ENCODE results near the gene IFI27L2.
"Not testable (repeated sequence)": the region's sequence is repeated elsewhere in the genome, so short reads cannot be mapped to it uniquely, and the experiment has no call there.

IFI27L2 gene, protein sequence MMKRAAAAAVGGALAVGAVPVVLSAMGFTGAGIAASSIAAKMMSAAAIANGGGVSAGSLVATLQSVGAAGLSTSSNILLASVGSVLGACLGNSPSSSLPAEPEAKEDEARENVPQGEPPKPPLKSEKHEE

DNA sequence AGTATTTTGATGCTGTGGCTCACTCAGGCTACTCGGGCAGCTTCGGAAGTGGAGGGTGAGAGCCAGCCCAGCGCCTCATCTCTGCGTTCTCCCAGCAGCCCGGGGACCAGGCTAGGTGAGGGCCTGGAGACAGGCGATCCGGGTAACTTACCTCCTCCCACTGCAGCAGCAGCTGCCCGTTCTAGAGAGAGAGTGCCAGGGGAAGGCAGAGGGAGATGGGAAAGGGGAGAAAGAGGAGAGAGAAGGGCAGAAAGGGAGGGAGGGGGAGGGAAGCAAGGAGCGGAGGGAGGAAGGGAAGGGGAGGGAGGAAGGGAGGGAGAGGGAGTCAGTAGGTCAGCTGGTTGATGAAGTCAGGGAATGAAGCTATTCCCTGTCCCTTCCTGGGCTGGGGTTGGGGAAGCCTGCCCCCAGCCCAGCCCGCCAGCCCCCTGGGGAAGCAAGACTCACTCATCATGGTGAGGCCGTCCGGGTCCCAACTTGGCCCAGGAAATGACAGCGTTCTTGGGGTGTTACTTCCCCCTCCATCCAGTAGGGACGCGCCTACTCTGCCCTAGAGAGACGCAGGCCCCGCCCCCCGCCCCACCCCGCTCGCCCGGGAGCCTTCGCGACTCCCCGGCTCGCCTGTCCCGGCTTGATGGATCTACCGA is at the start of gene IFI27L2:
IFI27L2 (minus strand) TSS at position 494 of the 647 bp plus-strand sequence; CDS start at position 454, 40 bp downstream.
- peak; percentile 44 for DNase-seq (ENCODE audit: low read depth)

DNA sequence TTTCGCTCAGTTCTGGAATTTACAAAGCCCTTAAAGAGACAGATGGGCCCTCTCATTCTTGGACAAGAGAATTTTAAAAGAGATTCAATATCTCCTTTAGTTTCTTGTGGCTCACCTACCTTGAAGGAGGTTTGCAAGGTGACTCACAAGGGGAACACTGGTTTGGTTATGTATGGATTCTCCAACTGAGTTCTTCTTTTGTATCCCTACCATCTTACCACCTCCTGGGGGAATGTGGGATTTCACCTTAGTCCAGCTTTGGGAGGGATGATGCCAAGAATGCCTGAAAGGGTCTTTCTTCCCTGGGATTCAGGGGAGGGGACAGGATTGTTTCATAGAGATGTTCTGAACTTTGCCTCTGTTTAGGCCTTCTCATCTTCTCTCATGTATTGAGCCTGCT is 48.4 kb upstream of the IFI27L2 start:
- DNase-seq (ENCODE audit: low read depth), result no peak

DNA sequence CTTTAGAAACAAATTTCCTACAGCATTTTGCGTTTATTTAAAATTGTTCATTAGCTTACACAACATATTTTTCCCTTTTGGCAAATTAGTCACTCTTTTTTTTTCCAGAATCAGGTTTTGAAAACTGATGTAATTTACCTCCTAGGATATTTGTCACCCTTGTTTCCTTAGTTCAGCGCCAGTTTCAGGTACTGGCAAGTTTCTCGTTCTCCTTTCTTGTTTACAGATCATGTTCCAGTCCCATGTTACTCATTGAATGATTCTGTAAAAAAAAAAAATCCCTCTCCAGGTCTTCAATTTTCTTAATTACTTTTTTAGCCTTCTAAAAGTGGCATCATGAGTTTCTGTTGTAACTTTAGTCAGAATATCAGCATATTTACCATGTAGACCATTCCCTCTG is 47.4 kb upstream of the IFI27L2 start:
- no peak for DNase-seq (ENCODE audit: low read depth)

DNA sequence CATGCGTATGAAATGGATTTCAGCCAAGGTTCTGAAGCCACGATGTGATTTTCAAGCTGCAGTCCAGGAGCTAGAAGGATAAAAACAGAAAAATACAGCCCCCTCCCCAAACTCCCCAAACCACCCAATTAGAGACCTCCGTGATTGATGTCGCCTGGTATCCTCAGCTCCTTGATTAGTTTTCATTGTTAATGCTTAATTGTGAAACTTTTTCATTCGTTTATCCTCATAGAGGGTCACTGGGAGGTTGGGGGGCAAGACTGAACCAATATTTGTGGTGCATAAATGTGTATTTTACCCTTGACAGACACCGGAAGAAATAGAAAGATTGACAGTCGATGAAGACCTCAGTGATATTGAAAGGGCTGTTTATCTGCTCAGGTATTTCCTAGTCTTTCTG is 46.3 kb upstream of the IFI27L2 start:
- no peak for DNase-seq (ENCODE audit: low read depth)

DNA sequence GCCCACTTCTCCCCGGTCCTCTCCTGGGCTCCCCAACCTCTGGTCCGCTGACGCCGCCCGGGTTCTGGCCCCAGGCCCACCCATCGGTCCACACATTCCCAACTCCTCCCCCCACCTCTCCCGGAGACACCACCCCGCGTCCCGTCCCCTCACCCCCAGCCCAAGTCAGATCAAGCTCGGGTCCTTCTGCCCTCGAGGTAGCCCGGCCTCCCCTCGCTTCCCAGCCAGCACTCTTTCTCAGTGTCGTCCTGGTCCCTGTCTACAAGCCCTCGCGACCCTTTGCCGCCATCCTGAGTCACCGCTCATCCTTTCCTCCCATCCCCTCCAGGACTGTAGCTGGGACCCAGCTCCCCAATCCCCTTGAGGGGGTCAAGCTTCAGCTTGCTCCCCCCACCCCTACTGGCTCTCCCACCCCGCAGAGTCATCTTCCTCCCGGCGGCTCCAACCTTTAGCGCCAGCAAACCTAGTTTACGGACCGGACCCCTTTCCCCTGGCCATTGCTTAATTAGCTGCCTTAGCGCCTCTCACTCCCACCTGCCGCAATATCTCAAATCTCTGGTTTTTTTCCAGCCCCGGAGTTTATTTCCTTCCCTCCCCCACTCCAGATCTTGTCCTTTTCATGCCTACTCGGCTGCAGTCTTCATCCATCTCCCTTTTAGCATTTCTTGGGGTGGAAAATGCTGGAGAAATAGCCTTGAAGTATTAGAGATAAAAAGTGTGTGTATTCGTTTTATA is 45.8 kb upstream of the IFI27L2 start:
- DNase-seq (ENCODE audit: low read depth), result no peak

DNA sequence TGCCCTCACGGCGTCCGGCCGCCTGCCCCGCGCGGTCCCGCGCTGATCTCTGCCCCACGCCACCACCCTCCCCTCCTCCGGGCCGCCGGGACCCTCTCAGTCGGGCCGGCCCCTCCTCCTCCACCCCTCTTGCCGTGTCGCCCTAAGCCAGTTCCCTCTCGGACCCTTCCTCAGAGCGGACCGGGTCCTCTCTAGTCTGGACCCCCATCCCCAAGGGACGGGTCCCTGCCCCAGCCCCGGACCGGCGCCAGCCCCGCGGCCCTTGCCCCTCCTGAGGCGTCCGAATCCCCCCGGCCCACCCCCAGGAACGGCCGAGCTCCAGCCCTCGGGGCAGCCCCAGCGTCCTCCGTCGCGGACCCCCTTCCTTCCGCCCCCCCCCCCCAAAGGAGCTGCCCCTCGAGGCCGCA is 45.2 kb upstream of the IFI27L2 start:
- no peak for DNase-seq (ENCODE audit: low read depth)

DNA sequence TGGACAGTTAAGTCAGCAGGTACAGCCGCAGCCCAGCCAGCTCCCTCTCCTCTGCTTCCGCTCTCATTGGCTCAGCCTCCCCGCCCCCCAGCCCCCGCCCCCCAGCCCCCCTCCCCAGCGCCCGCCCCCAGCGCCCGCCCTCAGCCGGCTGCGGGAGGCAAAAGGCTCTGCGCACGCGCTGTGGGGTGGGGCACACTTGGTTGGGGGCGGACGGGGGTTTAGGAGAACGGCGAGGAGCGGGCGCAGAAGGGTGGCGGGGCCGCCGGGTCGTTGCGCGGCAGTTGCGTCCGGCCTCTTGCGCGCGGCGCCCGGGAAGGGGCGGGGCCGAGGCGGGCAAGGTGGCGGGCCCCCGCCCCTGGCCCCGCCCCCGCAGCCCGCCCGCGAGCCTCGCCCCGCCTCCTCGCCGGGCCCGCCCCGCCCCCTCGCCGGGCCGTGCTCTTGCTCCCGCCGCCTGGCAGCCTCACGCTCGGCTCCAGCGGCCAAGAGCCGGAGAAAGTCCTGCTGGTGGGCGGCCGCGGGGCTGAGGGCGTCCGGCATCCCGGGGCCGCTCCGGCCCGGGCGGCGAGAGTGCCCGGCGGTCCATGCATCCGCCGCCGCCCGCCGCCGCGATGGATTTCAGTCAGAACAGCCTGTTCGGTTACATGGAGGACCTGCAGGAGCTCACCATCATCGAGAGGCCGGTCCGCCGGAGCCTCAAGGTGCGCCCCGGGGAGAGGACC is 44.6 kb upstream of the IFI27L2 start, which contains the start of gene PPP4R4:
PPP4R4 (plus strand) TSS at position 438 of the 719 bp plus-strand sequence; CDS start at position 582, 144 bp downstream.
- DNase-seq (ENCODE audit: low read depth), result peak; percentile 69

DNA sequence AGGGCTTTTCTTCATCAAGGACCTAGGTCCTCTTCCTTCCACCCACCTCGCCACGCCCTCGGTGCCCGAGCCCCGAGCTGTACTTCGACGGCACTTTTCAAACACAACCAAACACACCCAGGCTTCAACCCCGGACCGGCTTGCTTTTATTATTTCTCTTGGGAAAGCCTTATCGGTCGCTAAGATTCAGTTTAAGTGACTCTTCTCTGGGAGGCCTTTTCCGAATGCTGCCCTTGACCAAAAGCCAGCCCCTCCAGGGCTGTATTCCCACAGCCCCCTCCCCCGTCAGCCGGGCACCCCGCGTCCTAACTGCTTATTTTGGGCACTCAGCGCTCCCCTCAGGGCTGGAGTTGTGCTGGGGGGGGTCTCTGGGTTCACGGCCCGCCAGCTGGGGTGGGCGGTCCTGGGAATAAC is 44.1 kb upstream of the IFI27L2 start:
- no peak for DNase-seq (ENCODE audit: low read depth)

DNA sequence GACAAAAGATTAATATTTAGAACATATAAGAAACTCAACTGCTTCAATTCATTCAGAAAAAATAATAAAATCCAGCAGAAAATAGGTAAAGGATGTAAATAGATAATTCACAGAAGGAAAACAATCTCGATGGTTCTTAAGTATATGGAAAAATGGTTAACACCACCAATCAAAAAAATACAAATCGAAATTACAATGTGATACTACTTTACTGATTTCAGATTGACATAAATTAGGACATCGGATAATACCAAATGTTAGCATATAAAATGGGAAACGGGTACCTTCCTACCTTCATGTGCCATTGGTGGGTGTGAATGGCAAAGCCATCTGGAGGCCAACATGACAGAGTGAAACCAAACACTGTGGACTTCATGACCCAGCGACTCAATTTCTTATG is 43.1 kb upstream of the IFI27L2 start:
- DNase-seq (ENCODE audit: low read depth), result no peak

DNA sequence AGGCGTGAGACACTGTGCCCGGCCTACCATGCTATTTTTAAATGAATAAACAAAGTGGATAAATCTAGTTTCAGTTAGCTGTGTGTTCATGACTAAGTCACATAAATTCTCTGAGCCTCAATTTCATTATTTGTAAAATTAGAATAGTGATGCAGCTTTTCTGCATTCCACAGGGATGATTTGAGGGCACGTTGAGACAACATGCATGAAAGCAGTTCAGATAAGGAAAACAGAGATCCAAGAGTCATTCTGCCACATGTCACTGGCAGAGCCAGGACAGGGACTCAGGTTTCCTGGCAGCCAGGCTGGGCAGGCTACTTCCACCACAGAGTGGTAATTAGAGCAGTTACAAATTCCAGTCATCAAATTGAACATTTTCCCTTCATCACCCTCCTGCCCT is 41.8 kb upstream of the IFI27L2 start:
- DNase-seq (ENCODE audit: low read depth), result no peak

DNA sequence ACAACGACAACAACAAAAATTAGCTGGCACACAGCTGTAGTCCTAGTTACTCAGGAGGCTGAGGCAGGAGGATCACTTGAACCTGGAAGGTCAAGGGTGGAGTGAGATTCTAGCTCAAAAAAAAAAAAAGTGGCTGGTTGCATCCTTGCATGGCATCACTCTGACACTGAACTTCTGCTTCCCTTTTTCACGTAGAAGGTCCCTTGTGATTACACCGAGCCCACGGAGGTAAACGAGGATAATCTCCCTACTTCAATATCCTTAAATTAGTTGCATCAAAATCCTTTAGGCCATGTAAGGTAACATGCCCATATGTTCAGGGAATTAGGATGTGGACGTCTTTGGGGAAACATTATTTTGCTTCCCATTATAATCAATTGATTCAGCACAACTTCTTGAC is 40.7 kb upstream of the IFI27L2 start:
- DNase-seq (ENCODE audit: low read depth), result no peak

DNA sequence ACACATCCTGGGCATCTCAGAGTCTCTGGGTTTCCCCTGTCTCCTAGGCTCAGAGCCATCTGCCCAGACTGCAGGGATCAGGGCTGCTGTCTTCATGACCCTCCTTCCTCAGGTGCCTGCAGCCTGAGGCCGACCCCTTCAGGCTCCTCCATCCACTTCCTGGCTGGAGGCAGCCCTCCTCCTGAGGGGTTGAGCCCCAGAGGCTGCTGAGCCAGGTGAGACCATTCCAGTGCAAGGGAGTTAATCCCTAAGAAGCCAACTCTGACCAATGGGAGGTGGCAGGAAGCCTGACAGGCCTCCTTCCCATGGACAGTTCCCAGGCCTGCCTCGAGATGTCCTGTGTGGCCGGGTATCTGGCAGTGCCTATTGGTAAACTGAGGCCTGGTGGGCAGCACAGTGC is 36.3 kb upstream of the IFI27L2 start:
- DNase-seq (ENCODE audit: low read depth), result no peak

DNA sequence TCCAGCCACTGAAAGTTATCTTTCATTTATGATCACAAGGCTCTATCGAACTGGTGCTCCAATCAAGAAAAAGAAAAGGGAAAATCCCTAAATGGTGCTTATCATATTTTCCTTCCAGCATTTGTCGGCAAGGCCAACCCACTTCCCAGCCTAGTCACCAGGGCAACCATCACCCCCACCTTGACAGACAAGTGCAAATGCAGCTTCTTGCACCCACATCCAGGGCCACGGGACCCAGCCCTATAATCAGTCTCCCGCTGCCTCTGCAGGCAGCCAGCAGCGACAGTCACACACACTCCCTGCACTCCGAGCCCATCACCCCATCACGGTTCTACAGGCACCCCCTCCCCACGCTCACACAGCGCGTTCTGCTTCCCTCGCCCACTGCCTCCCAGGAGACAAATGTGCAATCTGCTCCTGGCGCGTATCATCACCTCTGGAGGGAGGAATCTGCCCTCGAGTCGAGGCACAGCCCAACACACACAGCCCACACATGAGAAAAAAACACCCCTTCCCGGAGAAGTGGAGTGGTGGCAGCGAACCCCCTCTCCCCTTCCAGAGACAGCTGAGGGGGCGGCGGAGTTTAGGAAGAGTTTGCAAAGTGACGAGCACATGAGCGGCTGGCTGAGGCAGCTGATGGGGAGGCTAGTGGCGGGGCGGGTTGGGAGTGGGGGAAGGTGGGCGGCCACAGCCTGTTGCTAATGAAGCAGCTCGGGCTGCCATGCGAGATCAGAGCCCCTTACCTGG is 35.5 kb upstream of the IFI27L2 start:
- DNase-seq (ENCODE audit: low read depth), result no peak

DNA sequence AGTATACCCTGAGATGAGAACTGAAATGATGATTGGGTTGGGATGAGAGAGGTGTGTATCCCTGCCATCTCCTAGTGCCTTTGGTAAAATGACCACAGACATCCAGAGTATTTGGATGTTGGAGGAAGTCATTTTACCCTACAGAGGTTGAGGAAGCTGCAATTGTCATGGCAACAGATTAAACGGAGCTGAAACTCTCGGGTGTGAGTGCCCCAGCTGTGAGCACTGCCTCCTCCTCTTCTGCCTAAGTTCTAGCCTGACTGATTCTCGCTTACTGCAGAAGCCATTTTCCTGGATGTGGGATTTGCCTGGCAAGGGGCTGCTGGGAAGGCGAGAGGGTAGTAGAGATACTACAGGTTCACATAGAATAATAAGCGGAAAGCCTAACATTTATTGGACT is 34.4 kb upstream of the IFI27L2 start:
- no peak for DNase-seq (ENCODE audit: low read depth)

DNA sequence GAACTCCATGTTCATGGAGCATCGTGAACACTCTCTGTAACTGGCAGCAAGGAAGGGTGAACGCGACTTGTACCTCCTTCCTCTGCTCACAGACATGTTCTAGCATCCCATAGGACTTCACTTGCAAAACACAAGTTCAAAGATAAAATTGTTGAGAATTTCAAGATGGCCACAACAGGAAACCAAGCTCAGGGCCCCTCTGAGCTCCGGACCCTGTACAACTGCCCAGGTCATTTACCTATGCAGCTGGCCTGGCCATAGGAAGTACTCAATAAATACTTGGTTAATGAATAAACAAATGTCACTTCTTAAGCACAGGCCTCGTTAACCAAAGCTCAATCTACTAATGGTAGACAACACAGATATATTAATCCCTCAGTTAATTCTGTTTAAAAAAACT is 33.1 kb upstream of the IFI27L2 start:
- DNase-seq (ENCODE audit: low read depth), result no peak

DNA sequence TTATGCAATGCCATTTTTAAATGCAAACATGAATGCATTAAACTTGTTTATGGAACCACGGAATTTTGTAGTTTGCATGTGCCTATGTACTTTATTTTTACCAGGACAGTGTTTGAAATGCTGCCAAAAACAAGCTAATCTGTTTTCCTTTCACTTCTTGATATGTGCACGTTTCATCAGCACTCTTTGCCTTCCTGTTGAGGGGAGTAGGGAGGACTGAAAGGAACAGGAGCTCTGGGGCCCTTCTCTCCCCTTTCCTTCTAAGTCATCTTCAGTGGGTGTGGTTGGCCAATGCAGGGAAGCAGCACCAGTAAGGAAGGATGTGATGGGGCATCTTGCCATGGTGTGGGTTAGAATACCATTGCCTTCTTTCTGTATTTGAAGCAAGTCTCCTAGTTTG is 32.6 kb upstream of the IFI27L2 start:
- DNase-seq (ENCODE audit: low read depth), result no peak

DNA sequence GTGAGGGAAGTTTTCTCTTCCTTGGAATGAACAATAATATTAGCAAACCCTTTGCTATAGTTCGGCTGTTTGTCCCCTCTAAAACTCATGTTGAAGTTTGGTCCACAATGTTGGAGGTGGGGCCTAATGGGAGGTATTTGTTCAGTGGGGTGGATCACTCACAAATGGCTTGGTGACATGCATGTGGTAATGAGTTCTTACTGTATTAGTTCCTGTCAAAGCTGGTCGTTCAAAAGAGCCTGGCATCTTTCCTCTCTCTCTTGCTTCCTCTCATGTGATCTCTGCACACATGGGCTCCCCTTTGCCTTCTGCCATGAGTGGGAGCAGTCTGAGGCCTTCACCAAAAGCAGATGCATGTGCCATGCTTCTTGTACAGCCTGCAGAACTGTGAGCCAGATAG is 31.7 kb upstream of the IFI27L2 start:
- no peak for DNase-seq (ENCODE audit: low read depth)

DNA sequence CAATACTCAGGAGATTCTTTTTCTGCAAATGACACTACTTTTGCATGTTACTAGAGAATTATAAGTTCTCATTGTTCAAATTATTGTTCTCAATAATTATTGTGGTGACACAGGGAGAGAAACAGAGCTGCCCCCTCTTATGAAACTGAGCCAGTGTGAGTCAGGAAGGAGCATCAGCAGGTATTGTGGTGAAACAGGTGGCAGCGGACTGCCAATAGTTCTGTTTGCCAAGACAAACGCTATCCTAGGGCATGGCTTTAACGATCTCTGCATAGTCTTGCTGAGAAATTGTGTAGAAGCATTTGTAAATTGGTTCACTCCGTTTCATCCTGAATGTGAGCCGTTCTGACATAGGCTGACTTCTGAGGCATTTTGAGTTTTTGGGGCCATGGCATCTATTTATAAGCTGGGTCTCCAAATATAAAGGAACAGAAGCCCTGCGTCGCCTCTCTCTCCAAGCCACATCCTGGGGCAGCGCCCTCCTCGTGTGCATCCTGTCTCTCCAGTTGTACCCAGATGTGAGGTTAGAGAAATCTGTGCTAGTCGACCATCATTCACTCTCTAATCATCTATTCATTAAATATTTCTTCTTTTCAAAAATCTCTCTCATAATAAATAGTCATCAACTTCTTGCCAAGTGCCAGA is 29.0 kb upstream of the IFI27L2 start:
- DNase-seq (ENCODE audit: low read depth), result no peak

DNA sequence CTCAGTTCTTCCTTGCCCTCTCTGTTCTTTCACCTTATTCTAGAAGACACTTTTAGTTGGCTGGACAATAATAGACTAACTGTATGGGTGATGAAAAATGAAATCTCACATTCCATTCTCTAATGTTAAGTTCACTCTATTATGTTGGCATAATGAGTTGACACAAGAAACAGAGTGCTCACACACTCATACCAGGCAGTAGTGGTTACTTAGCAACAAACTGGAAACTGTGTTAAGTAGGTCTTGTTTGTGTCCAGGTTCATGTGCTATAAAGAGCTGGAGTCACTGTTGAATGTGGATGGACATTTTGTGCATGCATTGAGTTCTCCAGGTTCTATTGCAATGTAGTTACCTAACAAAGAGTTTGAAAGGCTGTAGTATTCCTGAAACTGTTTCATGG is 27.8 kb upstream of the IFI27L2 start:
- no peak for DNase-seq (ENCODE audit: low read depth)

DNA sequence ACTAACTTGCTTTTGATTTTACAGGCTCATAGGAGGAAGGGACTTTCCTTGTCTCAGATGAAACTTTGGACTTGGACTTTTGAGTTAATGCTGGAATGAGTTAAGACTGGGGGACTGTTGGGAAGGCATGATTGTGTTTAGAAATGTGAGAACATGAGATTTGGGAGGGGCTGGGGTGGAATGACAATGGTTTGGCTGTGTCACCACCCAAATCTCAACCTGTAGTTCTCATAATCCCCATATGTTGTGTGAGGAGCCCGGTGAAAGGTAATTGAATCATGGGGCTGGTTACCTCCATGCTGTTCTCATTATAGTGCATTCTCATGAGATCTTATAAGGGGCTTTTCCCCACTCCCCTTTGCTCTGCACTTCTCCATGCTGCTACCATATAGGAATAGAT is 26.7 kb upstream of the IFI27L2 start:
- DNase-seq (ENCODE audit: low read depth), result not testable (repeated sequence)

DNA sequence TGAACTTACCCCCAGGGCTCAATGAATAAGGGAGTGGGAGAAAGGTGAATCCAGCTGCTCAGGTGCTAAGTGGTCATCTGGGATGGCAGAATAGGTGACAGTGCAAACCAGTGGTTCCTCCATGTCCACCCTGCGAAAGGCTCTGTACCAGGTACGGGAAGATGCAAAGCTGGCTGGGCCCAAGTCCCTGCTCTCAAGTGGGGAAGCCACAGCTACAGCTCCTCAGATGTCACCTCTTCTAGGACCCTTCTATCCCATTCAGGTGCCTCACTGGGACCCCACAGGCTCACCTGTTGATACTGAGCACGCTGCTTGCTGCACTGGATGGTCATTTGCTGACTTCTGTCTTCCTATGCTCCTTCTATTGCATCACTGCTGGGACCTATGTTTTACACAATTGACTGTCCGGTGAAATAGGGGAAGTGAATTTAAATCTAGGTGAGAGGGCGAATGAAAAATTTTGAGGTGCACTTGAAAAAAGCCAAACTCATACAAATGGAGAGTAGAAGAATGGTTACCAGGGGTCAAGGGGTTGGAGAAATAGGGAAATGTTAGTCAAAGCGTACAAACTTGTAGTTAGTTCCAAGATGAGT is 24.4 kb upstream of the IFI27L2 start:
- DNase-seq (ENCODE audit: low read depth), result no peak
